ENCODE measurements around the gene RND2. TPM values are rescaled to one million over a fixed set of nuclear protein-coding genes. Genes with fewer than 3 reads are reported as not detected.
A peak's percentile ranks its signal among the peaks of the same experiment; 100 is the strongest.

RND2 gene
- total RNA-seq, 2 experiments from 2014 or later = 0.30 TPM; not detected in 1

- Histone ChIP-seq H3K4me1 (ENCODE audit: insufficient read depth, low read length, poor library complexity, severe bottlenecking) (peaks cover 10% of the 10 kb centered on the region), H2AFZ (ENCODE audit: low read length) (peak within 1 kb of the TSS; percentile 42; the same call in 1 of the 2 replicates), H3K9me3 (ENCODE audit: low read length) (no peaks in the 10 kb centered on the region), H3K27ac (ENCODE audit: low read depth, low read length, poor library complexity, severe bottlenecking) (peak within 1 kb of the TSS; percentile 58), H3K9me2 (ENCODE audit: insufficient read depth, low read length) (no peaks in the 10 kb centered on the region), H3K4me2 (ENCODE audit: low read length) (peak within 1 kb of the TSS; percentile 66), H3K4me3 (ENCODE audit: low read depth, low read length, poor library complexity, severe bottlenecking) (peak within 1 kb of the TSS; percentile 45), H3K79me2 (ENCODE audit: insufficient read depth, low read depth, low read length) (no peaks in the 10 kb centered on the region), H3K36me3 (ENCODE audit: insufficient read depth, low read length) (peaks cover 41% of the 10 kb centered on the region), H4K20me1 (ENCODE audit: insufficient read depth, low read length) (no peaks in the 10 kb centered on the region)
- peak; percentile 78 for DNase-seq (ENCODE audit: low spot score)
- POLR2A ChIA-PET = interaction anchor here (0.5 to 0.9 kb wide), 3 partner anchors 41 to 387 kb away, joined by 3 to 5 read pairs (median 4); no protein-coding TSS in a partner anchor
- intact Hi-C loops (cut with micrococcal nuclease; ENCODE audit: unreplicated experiment) = no loop called here
- BruUV-seq (replicated peaks) = no TSS peak
- CTCF ChIA-PET (ENCODE audit: unreplicated experiment) = no interaction called here
- no peak for TF ChIP-seq EZH2phosphoT487 (IDR thresholded peaks at IDR 0.05; ENCODE audit: borderline replicate concordance, low read depth, low read length)
- peak; percentile 70 for TF ChIP-seq CTCF (conservative IDR thresholded peaks at IDR 0.05; ENCODE audit: low read length)
These were observed 18.1 kb upstream of the RND2 start, which contains the start of gene IFI35 for GRCh38 chr17:43006639-43007551. Gene IFI35 (plus strand): TSS chr17:43006784. CDS start chr17:43006948, 164 bp downstream.

GRCh38 chr17:43010667-43011308 is 14.2 kb upstream of the RND2 start:
- no peak overlapping the region for H3K27ac ChIP-seq (ENCODE audit: low read depth, low read length, poor library complexity, severe bottlenecking)
- no TSS peak for BruUV-seq (replicated peaks)
- peaks cover 10% of the 10 kb centered on the region for H3K4me1 ChIP-seq (ENCODE audit: insufficient read depth, low read length, poor library complexity, severe bottlenecking)
- TF ChIP-seq EZH2phosphoT487 (IDR thresholded peaks at IDR 0.05; ENCODE audit: borderline replicate concordance, low read depth, low read length) (no peak), CTCF (conservative IDR thresholded peaks at IDR 0.05; ENCODE audit: low read length) (no peak)
- H3K4me2 ChIP-seq (ENCODE audit: low read length) = no peak overlapping the region
- ChIA-PET CTCF (ENCODE audit: unreplicated experiment) (interaction anchor here (0.5 kb wide), 1 partner anchor 44 kb away, joined by 3 read pairs; no protein-coding TSS in a partner anchor), POLR2A (interaction anchor here (0.6 to 1.1 kb wide), 2 partner anchors 12 to 23 kb away, joined by 3 read pairs; partner anchors contain the start of gene RPL27)
- no peaks in the 10 kb centered on the region for H4K20me1 ChIP-seq (ENCODE audit: insufficient read depth, low read length)
- H3K36me3 ChIP-seq (ENCODE audit: insufficient read depth, low read length) = peaks cover 4% of the 10 kb centered on the region
- intact Hi-C loops (cut with micrococcal nuclease; ENCODE audit: unreplicated experiment) = no loop called here
- no peaks in the 10 kb centered on the region for H3K9me3 ChIP-seq (ENCODE audit: low read length)
- no peaks in the 10 kb centered on the region for H3K79me2 ChIP-seq (ENCODE audit: insufficient read depth, low read depth, low read length)
- no peak overlapping the region for H2AFZ ChIP-seq (ENCODE audit: low read length)
- H3K4me3 ChIP-seq (ENCODE audit: low read depth, low read length, poor library complexity, severe bottlenecking) = no peak overlapping the region
- no peak for DNase-seq (ENCODE audit: low spot score)
- no peaks in the 10 kb centered on the region for H3K9me2 ChIP-seq (ENCODE audit: insufficient read depth, low read length)
